ENCODE results near the gene SLC38A4.

The SLC38A4 gene

GRCh38 chr12:46811185-46811584, 14.6 kb downstream of the SLC38A4 start:
- DNase-seq: no peak

DNA sequence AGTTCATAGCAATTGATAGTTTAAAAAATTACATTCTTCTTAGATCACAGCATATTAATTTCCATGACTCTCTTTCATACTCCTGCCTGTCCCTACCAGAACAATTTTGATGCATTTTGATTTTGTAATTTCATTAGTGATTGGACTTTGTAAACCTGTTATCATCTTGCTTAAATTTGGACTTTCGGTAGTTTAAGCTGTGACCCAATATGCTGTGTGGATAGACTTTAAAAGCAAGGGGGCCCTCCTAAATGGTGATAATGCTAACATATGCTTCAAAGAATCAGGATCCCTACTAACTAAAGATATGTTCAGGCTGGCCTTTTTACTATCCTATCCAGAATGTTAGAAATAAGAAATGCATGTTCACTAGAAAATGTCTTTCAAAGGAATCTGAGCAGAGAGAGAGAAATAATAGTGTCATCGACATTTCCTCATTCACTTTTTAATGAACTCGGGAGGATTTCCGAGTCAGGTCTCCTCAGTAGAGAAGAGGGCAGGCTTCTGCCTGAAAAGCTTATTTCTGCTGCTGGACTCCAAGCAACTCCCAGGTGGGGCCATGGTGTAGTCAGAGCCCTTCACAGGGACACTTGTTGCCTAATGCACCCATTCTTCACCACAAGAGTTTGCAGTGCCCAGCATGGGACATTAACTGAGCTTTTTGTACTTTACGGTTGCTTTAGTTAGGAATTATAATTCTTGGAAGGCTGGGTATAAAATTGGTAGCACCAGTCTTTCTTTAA, 16.7 kb downstream of the SLC38A4 start:
- no peak for DNase-seq

GRCh38 chr12:46808317-46808716, 17.5 kb downstream of the SLC38A4 start:
- DNase-seq: no peak

- no peak for DNase-seq
Measured at GRCh38 chr12:46804054-46804453, 21.7 kb downstream of the SLC38A4 start.

DNA sequence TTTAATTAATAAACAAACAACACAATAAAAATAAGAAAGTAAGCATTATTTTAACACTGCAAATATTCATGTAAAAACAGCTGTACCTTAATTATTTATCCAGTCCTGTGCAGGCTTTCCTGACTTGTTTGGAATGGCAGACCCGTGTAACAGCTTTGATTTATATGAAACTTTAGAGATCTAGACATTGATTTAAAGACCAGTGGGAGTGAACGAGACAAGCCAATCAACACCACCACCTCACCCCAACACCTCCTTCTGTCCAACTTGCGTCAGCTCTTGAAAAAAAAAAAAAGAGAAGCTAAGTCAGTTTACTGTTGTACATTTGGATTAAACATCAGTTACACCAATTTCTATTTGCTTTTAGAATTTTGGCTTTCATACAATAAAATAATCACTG, 22.3 kb downstream of the SLC38A4 start:
- DNase-seq: no peak

DNA sequence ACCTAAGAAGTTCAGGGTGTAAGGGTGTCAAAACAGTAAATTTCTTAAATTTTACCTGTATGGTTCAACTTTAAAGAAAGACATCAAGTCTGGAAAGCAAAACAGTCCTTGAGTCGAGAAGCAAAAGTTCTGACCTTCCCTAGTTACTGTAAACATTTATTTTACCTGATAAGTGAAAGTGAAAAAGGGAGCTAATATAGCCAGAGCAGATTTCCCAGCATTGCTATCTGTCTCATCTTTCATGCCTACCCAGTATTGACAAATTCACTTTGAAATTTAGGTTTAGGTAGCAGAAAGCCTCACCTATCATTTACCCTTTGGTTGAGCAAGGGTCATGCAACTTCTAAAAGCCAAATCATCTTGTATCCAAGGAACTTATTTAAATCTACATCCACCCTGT, 24.5 kb downstream of the SLC38A4 start:
- no peak for DNase-seq

- no peak for DNase-seq
Measured at GRCh38 chr12:46800160-46800559, 25.6 kb downstream of the SLC38A4 start.

GRCh38 chr12:46798648-46799047, 27.1 kb downstream of the SLC38A4 start:
- DNase-seq: no peak

- DNase-seq: no peak
Measured at GRCh38 chr12:46798056-46798455, 27.7 kb downstream of the SLC38A4 start.

DNA sequence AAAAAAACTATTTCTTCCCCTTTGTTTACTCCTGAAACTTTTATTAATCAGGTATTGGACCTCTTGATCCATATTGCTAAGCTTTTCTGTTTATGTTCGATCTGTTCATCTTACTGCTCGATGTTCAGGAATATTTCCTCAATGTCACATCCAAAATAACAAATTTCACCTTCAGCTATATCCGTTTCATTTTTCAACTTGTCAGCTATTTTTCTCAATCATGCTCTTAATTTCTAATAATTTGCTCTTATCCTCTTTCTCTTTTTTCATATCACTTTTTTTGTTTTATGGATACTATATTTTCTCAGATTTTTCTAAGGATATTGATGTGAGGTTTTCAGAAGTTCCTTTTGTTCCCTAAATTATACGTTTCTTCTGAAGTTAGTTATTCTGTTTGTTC, 29.8 kb downstream of the SLC38A4 start:
- DNase-seq: no peak

DNA sequence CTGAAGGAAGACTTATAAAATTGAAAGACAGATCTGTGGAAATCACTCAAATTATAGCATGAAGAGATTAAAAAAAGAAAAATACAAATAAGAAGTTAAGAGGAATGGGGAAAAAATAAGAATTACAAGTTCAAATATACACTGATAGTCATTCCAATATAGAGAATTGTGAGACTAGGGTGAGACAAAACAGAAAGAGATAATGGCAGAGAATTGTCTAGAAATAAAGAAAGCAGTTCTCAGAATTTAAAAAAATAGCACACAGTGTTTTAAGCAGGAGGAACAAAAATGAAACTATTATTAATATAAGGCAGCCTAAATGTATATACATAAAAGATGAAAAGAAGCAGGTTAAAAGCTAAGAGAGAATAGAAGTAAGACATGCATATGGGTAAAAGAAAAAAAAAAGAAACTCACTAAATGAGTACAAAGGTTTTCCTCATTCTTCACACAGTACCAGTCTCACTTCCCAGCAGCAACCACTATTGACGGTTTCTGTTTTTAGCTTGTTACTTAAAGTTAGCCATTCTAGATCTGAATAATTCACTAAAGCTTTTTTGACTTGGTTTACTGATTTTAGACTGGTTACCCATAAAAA, 31.1 kb downstream of the SLC38A4 start:
- DNase-seq: no peak

DNA sequence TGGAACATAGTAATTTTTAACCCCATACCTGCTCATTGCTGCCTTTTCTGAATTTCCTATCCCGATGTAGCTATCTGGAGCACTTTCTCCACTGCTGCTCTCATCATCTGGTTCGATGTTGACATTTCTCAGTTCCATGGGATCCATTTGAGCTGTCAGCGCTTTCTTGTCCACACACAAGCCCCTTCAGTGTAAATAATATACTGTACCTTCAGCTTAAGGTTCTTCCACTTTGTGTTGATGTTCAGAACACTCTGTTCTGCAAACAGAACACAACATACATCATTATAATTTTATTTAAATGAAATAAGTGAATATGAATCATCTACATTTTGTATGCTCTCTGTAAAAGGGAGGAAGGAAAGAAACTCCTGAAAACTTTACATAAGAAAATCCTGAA, 32.9 kb downstream of the SLC38A4 start:
- DNase-seq: no peak

GRCh38 chr12:46790066-46790465, 35.7 kb downstream of the SLC38A4 start:
- DNase-seq: no peak

GRCh38 chr12:46788072-46788887, 37.5 kb downstream of the SLC38A4 start:
- no peak for DNase-seq

DNA sequence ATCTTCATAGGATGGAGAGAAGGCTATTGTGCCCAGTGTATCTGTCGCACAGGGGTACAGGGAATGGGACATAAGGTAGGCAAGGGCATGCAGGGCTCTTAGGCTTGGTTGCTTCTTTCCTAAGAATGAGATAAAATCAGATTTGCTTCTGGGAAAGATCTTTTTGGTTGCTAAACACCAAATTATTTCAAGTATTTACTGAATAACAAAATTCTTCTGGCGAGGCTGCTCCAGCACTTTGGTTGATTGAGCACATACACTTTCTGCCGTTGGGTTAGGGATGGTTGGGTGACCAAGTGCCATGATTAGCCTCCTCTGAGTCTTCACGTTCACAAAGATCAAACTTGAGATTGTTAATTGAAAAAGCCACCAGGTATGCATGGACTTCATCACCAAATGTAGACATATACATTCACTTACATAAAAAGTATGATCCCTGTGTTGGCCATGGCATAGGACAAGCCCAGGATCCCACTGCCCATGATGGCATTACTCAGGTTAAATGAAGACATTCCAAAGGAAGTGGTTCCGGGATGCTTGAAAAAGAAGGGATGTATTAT, 38.2 kb downstream of the SLC38A4 start:
- peak; percentile 44 for DNase-seq

GRCh38 chr12:46786774-46787173, 39.0 kb downstream of the SLC38A4 start:
- DNase-seq: peak; percentile 83

GRCh38 chr12:46785382-46785781, 40.4 kb downstream of the SLC38A4 start:
- DNase-seq: no peak

GRCh38 chr12:46783871-46784270, 41.9 kb downstream of the SLC38A4 start:
- DNase-seq: no peak

DNA sequence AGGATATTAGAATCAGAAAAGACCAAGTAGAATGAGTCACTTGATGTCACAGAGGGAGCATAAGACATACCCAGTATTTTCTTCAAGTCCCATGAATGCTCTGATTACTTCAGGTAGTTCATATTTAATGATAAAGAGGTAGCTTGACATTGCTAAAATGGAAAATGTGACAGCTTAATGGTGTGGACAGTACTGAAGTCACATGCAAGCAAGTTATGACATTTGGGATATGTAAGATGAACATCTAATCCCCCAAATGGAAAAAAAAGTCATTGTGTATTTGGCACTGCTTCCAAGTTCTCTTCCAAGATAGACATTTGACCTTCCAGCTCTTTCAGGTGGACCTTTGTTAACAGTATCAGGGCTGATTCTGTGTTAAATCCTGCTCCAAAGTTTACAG, 45.9 kb downstream of the SLC38A4 start:
- DNase-seq: no peak

DNA sequence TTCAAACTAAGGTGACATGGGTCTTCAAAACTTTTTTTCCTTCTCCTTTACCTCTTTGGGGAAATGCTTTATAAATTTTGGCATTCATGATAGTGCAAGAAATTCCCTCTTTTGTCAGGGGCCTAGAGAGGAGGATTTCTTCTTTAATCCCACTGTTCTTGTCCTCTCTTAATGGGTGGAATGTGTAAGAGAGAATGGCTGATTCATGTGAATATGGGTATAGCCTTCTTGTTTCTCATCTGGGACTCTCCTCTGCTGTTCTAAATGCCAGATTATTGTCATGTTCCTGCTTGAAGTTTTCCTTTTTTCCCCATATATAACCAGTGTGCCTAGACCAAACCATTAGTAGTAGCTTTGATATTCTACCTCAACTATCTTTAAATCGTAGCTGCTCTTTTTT, 46.7 kb downstream of the SLC38A4 start:
- no peak for DNase-seq

DNA sequence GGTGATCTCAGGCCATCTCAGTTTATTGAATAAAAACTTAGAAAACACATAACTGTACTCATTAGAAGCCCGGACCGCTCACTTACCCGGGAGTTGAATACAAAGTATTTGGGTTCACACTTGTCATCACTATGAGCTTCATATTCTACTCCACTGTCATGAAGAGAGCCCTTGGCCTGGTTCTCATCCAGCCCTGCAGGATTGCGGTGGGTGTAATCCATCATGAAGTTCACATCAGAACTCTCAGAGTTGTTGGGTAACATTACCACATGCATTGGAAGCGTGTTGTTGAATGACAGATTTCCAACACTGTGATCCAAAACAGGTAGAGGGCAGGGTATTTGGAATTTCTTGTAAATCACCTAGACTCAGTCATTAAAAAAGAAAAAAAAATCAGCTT, 47.4 kb downstream of the SLC38A4 start:
- no peak for DNase-seq

GRCh38 chr12:46777587-46777986, 48.2 kb downstream of the SLC38A4 start:
- DNase-seq: no peak

GRCh38 chr12:46775796-46776195, 50.0 kb downstream of the SLC38A4 start:
- DNase-seq: no peak

DNA sequence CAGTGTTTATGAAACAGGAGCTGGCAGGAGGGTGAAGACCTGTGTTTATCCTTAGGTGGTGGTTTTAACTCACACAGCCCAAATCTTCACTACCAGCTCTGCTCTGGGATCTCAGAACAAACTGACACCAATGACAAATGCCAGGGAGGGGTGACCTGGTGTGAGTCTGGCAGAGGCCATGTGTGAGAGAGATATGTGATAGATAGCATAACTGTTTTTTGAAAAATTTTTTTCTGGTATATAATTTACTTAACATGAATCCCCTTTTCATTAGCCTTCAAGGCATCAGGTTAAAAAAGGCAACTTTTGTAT, 51.5 kb downstream of the SLC38A4 start:
- DNase-seq: no peak

All from NCI-H226 (cell line).